Uterus (tissue), 4 donors: ENCODE data around the gene CALHM2. TPM values are rescaled to one million over a fixed set of nuclear protein-coding genes. Genes with fewer than 3 reads are reported as not detected.

Experiments
- DNase-seq, 2 donors: peaks; one replicate each; pipeline ENCODE4 v3.0.0-alpha.2; 2019 to 2020
- H3K27ac ChIP-seq, 2 donors: fragments of 200-600 bp; sonication (generic); 1 replicate in 1 of 2; 2 replicates in 1 of 2; pipeline ENCODE4 v1.5.1; 2016 to 2018
- H3K27me3 ChIP-seq, 2 donors: fragments of 200-600 bp; sonication (generic); one replicate each; pipeline ENCODE4 v1.5.1; 2018 to 2019; ENCODE audit warnings: control low read depth in 1 of 2
- H3K36me3 ChIP-seq, 2 donors: fragments of 200-600 bp; sonication (generic); one replicate each; pipeline ENCODE4 v1.5.1; 2019; ENCODE audit warnings: control low read depth in 1 of 2
- H3K4me1 ChIP-seq, 2 donors: fragments of 200-600 bp; sonication (generic); one replicate each; pipeline ENCODE4 v1.5.1; 2018 to 2019; ENCODE audit warnings: control low read depth in 1 of 2
- H3K4me3 ChIP-seq, 2 donors: fragments of 200-600 bp; sonication (generic); 1 replicate in 1 of 2; 2 replicates in 1 of 2; pipeline ENCODE4 v1.5.1; 2018 to 2019; ENCODE audit warnings: mild to moderate bottlenecking in 1 of 2
- H3K9me3 ChIP-seq, 2 donors: fragments of 200-600 bp; sonication (generic); one replicate each; pipeline ENCODE4 v1.5.1; 2019; ENCODE audit warnings: control low read depth in 1 of 2
- CTCF ChIP-seq, 4 experiments: fragments of 200-600 bp in 2 of 4; fragments of 450-650 bp in 2 of 4; sonication (generic) in 2 of 4; IDR thresholded peaks; one replicate each; pipeline ENCODE4 v1.5.1; 2016 to 2019; ENCODE audit warnings: antibody characterized with exemption in 4 of 4, mild to moderate bottlenecking in 2 of 4, moderate library complexity in 1 of 4
- POLR2A ChIP-seq, 2 donors: fragments of 450-650 bp; IDR thresholded peaks; one replicate each; pipeline ENCODE4 v1.6.1; 2016; ENCODE audit warnings: antibody characterized with exemption in 2 of 2, mild to moderate bottlenecking in 1 of 2, moderate library complexity in 1 of 2
- intact Hi-C: fragments of 100-400 bp; cut with DNase I; formaldehyde crosslinking; loops from one replicate; pipeline ENCODE4 v1.15.1; 2023; ENCODE audit warnings: low total_unique reads
- total RNA-seq, 4 donors: library from RNA; depleted of rRNA in 3 of 4; stranded (reverse); fragments of >200 nt in 3 of 4; gene quantifications; one replicate each; pipeline versions ENCODE4 v1.1.0 to v1.2.4, GENCODE V29; 2014 to 2023
- donor health status: DM: yes; HTN: yes; CAD: no.

The CALHM2 gene
- total RNA-seq, 4 donors from 2014 or later, result 29.7 to 98.7 (median 46.8) TPM

DNA sequence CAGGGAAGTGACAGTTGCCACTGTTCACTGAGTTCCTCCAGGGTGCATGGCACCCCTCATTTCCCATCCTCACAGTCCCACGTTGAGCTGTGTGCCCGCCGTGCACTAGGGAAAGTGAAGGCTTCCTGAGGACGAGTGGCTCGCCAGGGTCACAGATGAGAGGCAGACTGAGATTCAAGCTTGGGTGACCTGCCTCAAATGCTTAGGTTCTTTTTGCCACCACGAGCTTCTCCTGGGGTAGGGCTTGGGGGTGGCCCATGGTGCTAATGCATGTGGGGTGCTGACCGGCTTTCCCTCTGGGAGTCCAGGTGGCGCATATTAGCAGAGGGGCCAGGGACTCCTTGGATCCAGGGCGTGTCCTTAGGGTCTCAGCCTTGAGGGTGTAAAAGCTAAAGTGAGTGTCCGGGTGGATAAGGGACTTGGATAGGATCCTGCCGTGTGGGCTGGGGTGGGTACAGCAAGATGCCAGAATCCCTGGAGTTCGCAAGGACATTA is 1.9 kb downstream of the CALHM2 start:
- no peaks in the 10 kb centered on the region for H3K27me3 ChIP-seq
- intact Hi-C loops, result no loop called here
- H3K4me3 ChIP-seq, result peak overlapping the region; percentile 54 to 82
- peaks cover 12 to 42% of the 10 kb centered on the region in 2 donors for H3K4me1 ChIP-seq
- no peak for TF ChIP-seq CTCF (IDR thresholded peaks at IDR 0.05)
- no peak for TF ChIP-seq POLR2A (IDR thresholded peaks at IDR 0.05)
- peak overlapping the region; percentile 91 to 94 for H3K27ac ChIP-seq
- no peak for DNase-seq
- no peaks in the 10 kb centered on the region for H3K9me3 ChIP-seq
- H3K36me3 ChIP-seq, result no peaks in the 10 kb centered on the region

GRCh38 chr10:103449208-103450144 is 2.7 kb downstream of the CALHM2 start:
- peak overlapping the region; percentile 91 to 94 for H3K27ac ChIP-seq
- no peaks in the 10 kb centered on the region for H3K27me3 ChIP-seq
- H3K9me3 ChIP-seq, result no peaks in the 10 kb centered on the region
- peak overlapping the region; percentile 54 to 82 for H3K4me3 ChIP-seq
- intact Hi-C loops, result no loop called here
- TF ChIP-seq POLR2A (IDR thresholded peaks at IDR 0.05) (no peak), CTCF (IDR thresholded peaks at IDR 0.05) (no peak)
- peaks cover 12 to 42% of the 10 kb centered on the region in 2 donors for H3K4me1 ChIP-seq
- H3K36me3 ChIP-seq, result no peaks in the 10 kb centered on the region
- no peak for DNase-seq

- no peak for TF ChIP-seq POLR2A (IDR thresholded peaks at IDR 0.05)
- TF ChIP-seq CTCF (IDR thresholded peaks at IDR 0.05), result no peak
- intact Hi-C loops, result no loop called here
- Histone ChIP-seq H3K9me3 (no peaks in the 10 kb centered on the region), H3K27me3 (no peaks in the 10 kb centered on the region), H3K4me1 (peaks cover 12 to 42% of the 10 kb centered on the region in 2 donors), H3K4me3 (peak overlapping the region in 1 of 2 donors; percentile 8), H3K27ac (peak overlapping the region; percentile 91 to 94), H3K36me3 (no peaks in the 10 kb centered on the region)
- peak; percentile 76 to 80 for DNase-seq
These were observed 3.4 kb downstream of the CALHM2 start for GRCh38 chr10:103448746-103449145.

DNA sequence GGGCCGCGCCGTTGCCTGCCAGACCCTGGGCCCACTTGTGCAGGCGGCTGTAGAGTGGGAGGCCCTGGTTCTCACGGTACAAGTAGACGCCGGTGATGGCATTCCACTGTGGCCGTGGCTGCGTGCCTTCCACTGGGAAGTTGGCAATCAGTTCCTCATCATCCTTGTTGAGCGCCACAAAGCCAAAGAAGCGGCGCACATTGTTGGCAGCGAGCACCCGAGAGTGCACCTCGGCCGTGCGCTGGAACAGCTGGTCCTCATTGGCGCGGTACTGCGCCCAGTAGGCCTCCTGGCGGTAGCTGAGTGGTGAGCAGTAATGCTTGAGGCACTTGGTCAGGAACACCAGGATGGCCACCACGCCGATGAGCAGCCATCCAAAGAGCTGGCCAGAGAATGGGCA is 5.0 kb downstream of the CALHM2 start:
- Histone ChIP-seq H3K27me3 (no peaks in the 10 kb centered on the region), H3K27ac (peak overlapping the region; percentile 91 to 94)

More for the DNA sequence above, 5.0 kb downstream of the CALHM2 start:
- Histone ChIP-seq H3K9me3 (no peaks in the 10 kb centered on the region), H3K4me3 (no peak overlapping the region), H3K36me3 (no peaks in the 10 kb centered on the region), H3K4me1 (peaks cover 12 to 52% of the 10 kb centered on the region in 2 donors)
- intact Hi-C loops, result no loop called here
- DNase-seq, result no peak
- TF ChIP-seq CTCF (IDR thresholded peaks at IDR 0.05), result no peak
- no peak for TF ChIP-seq POLR2A (IDR thresholded peaks at IDR 0.05)
